Heart left ventricle (tissue), 16 donors: Measurements from ENCODE around the gene CER1. TPM values are rescaled to one million over a fixed set of nuclear protein-coding genes. Genes with fewer than 3 reads are reported as not detected.

Source experiments
- ATAC-seq, 4 donors: fragments of 200-7000 bp; cut with Tn5 transposase; one replicate each; pipeline ENCODE4 v1.9.1; 2020 to 2022; ENCODE audit warnings: moderate library complexity in 4 of 4, mild to moderate bottlenecking in 3 of 4, moderate number of reproducible peaks in 1 of 4
- DNase-seq, 5 donors: peaks; one replicate each; pipeline ENCODE4 v3.0.0-alpha.2; 2020
- H3K27ac ChIP-seq, 12 donors: fragments of 200-600 bp; sonication (generic) in 4 of 12; one replicate each; pipeline versions ENCODE4 v1.5.0 to v1.8.0; 2016 to 2022; ENCODE audit warnings: mild to moderate bottlenecking in 2 of 12
- H3K27me3 ChIP-seq, 9 donors: fragments of 200-600 bp; sonication (generic) in 2 of 9; one replicate each; pipeline versions ENCODE4 v1.5.1 to v1.8.0; 2016 to 2022; ENCODE audit warnings: mild to moderate bottlenecking in 3 of 9
- H3K36me3 ChIP-seq, 9 donors: fragments of 200-600 bp; sonication (generic) in 2 of 9; one replicate each; pipeline versions ENCODE4 v1.5.0 to v1.8.0; 2018 to 2022; ENCODE audit warnings: mild to moderate bottlenecking in 2 of 9
- H3K4me1 ChIP-seq, 12 donors: fragments of 200-600 bp; sonication (generic) in 4 of 12; one replicate each; pipeline versions ENCODE4 v1.5.0 to v1.8.0; 2016 to 2022; ENCODE audit warnings: mild to moderate bottlenecking in 3 of 12
- H3K4me3 ChIP-seq, 12 donors: fragments of 200-600 bp; sonication (generic) in 4 of 12; one replicate each; pipeline versions ENCODE4 v1.5.0 to v1.8.0; 2017 to 2022; ENCODE audit warnings: mild to moderate bottlenecking in 9 of 12, moderate library complexity in 4 of 12
- H3K9me3 ChIP-seq, 12 donors: fragments of 200-600 bp; sonication (generic) in 4 of 12; one replicate each; pipeline versions ENCODE4 v1.5.0 to v1.8.0; 2016 to 2022; ENCODE audit warnings: mild to moderate bottlenecking in 1 of 12
- POLR2A ChIP-seq, 2 donors: fragments of 450-650 bp; IDR thresholded peaks; one replicate each; pipeline ENCODE4 v1.6.1; 2017; ENCODE audit warnings: antibody characterized with exemption in 2 of 2, mild to moderate bottlenecking in 2 of 2, moderate library complexity in 2 of 2
- WGBS, 4 donors: extraction: QIAGEN DNeasy Blood & Tissue Kit in 2 of 4; methylation state at CpG; one replicate each; pipeline versions ENCODE4 v1.1.5 to v1.1.7; 2013 to 2018; 5-methylcytosine and 5-hydroxymethylcytosine counted together
- intact Hi-C, 10 donors: fragments of 100-400 bp; cut with DNase I; formaldehyde crosslinking; loops; one replicate each; pipeline versions ENCODE4 v1.11.1 to v1.14.2; 2022
- polyA plus RNA-seq, 2 donors: library from polyadenylated mRNA; stranded (reverse); fragments of 200-250 nt; gene quantifications; one replicate each; pipeline ENCODE4 v1.2.3, GENCODE V29; 2013
- total RNA-seq, 9 donors: library from RNA; depleted of rRNA in 2 of 9; stranded (reverse); fragments of >200 nt in 2 of 9; fragmentation: NEBNext Ultra II Directional in 3 of 9; extraction: Animal tissue kit (Norgen Biotek cat#: 25700) in 3 of 9; gene quantifications; one replicate each; pipeline versions ENCODE4 v1.1.0 to v1.2.4, GENCODE V29; 2016 to 2023
- TF ChIP-seq, protein P1 (sequence below), 12 donors: fragments of 200-600 bp; sonication (generic) in 4 of 12; IDR thresholded peaks; one replicate each; pipeline versions ENCODE4 v1.5.0 to v1.8.0; 2018 to 2022; ENCODE audit warnings: antibody characterized with exemption in 12 of 12, mild to moderate bottlenecking in 5 of 12
- donor health status: ischemic (EF 13 %, LVEDD 7.1; RV severe dilation, severe dysfunction).
- donor health status: healthy with polysubstance abuse.
- donor health status: DM: no; HTN: yes; CAD: no.
- donor health status: DM: no; HTN: no; CAD: no.
- donor health status: ischemic (EF 25% LVEDD 6.9; RV normal size, moderate dysfunction).
- donor health status: ischemic (EF 25% LVEDD 5.7; RV mildly dilated, moderate dysfunction).
- donor health status: healthy.
- donor health status: DM: yes; HTN: yes; CAD: no.
- donor health status: ischemic (EF 35%, LVEDD 5.7; RV mildly dilated, moderate dysfunction).
- donor health status: nonischemic (EF 11% LVEDD 7.7; RV severe dilation, severe dysfunction).
- donor health status: DM: yes; HTN: yes; CAD: no.
- donor health status: PGD.
- donor health status: ischemic (EF 29% LVEDD 5.4; RV normal size, mild dysfunction).
- donor health status: nonischemic (EF 23%, LVEDD 6.1; RV moderate dilation, normal function).

Gene CER1
- total and polyA plus RNA-seq, 11 donors: not detected

DNA sequence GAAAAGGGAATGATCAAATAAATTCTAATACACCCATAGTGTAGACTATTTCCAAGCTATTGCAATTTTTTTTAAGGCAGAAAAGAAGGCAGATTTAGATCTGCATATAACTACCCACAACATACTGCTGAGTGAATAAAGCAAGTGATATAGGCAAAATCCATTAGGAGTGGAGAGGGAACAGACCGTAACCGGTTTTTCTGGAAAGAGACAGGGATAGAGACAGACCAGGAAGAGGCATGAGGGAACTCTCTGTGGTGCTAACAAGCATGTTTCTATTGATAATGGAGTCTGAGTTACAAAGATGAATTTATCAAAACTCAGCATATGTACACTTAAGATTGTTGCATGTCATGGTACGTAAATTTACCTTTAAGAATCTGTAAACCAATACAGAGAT lies 43.8 kb downstream of the CER1 start:
- no peak for ATAC-seq
- H3K27me3 ChIP-seq: no peaks in the 10 kb centered on the region
- TF ChIP-seq, protein P1, sequence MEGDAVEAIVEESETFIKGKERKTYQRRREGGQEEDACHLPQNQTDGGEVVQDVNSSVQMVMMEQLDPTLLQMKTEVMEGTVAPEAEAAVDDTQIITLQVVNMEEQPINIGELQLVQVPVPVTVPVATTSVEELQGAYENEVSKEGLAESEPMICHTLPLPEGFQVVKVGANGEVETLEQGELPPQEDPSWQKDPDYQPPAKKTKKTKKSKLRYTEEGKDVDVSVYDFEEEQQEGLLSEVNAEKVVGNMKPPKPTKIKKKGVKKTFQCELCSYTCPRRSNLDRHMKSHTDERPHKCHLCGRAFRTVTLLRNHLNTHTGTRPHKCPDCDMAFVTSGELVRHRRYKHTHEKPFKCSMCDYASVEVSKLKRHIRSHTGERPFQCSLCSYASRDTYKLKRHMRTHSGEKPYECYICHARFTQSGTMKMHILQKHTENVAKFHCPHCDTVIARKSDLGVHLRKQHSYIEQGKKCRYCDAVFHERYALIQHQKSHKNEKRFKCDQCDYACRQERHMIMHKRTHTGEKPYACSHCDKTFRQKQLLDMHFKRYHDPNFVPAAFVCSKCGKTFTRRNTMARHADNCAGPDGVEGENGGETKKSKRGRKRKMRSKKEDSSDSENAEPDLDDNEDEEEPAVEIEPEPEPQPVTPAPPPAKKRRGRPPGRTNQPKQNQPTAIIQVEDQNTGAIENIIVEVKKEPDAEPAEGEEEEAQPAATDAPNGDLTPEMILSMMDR (IDR thresholded peaks at IDR 0.05): no peak
- no peak for TF ChIP-seq POLR2A (IDR thresholded peaks at IDR 0.05)
- H3K4me1 ChIP-seq: peaks cover 0 to 3% (median 0%) of the 10 kb centered on the region in 12 donors
- WGBS, 4 donors: 94 to 97% (median 95%) methylated on average over 3 of the region's 3 CpGs
- H3K4me3 ChIP-seq: no peak overlapping the region
- intact Hi-C loops: no loop called here
- DNase-seq: no peak
- peaks cover 0 to 39% (median 0%) of the 10 kb centered on the region in 9 donors for H3K36me3 ChIP-seq
- H3K9me3 ChIP-seq: no peaks in the 10 kb centered on the region
- H3K27ac ChIP-seq: no peak overlapping the region

DNA sequence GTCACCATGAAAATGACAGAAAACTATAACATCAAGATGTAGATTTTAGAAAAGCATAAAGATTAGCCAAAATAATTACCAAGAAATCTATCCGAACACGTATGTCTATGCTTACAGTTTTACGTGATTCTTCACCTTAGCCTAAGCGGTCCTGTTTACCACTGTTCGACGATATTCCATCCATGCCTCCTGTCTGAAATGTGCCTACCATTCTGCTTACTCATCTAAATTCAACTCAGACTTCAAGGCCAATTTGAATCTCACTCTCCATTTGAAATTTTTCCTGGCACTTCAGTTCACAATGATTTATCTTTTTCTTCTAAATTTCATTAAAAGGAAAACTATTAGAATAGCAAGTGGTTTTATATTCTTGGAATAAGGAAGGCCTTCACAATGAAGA lies 44.7 kb downstream of the CER1 start:
- peaks cover 0 to 47% (median 0%) of the 10 kb centered on the region in 9 donors for H3K36me3 ChIP-seq
- H3K9me3 ChIP-seq: no peaks in the 10 kb centered on the region
- no peak overlapping the region for H3K4me3 ChIP-seq
- H3K4me1 ChIP-seq: peaks cover 0 to 3% (median 0%) of the 10 kb centered on the region in 12 donors
- TF ChIP-seq POLR2A (IDR thresholded peaks at IDR 0.05): no peak
- TF ChIP-seq, protein P1 (IDR thresholded peaks at IDR 0.05): no peak
- H3K27ac ChIP-seq: no peak overlapping the region
- ATAC-seq: no peak
- WGBS, 4 donors: 95 to 98% (median 97%) methylated on average over 6 of the region's 6 CpGs
- intact Hi-C loops: no loop called here
- no peaks in the 10 kb centered on the region for H3K27me3 ChIP-seq
- no peak for DNase-seq

DNA sequence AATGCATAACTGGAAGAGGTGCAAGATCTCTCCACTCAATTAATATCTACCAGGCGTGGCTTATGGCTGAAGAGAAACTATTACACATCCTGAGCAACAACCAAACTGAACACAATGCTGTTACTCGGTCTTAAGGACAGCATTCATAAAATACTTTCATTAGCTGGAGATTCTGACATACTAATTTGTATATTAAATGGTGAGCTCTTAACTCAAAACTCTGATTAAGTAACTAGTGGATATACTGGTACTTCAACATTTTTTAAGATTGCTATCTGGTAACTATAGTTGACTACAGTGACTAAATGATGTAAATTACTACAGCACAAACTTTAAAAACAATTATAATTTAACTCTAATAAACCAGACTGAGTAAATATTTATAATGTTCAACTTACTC lies 45.1 kb downstream of the CER1 start:
- peaks cover 0 to 3% (median 0%) of the 10 kb centered on the region in 12 donors for H3K4me1 ChIP-seq

DNA sequence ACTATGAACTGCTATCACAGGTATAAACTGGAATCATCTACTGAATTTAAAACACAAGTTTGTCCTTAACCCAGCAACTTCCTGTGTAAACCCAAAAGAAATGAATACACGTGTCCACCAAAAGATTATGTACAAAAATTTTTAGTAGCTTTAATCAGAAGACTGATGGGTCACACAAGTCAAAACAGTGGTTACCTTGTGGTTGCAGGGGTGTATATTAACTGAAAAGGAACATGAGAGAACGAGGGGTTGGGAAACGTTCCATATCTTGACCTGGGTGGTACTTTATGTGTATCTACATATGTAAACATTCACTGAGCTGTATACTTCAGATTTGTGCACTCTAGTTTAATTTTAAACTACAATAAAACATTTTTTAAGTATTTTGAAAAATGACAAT lies 47.9 kb downstream of the CER1 start:
- Histone ChIP-seq H3K4me3 (no peak overlapping the region), H3K9me3 (no peaks in the 10 kb centered on the region), H3K27ac (no peak overlapping the region), H3K27me3 (no peaks in the 10 kb centered on the region), H3K36me3 (peaks cover 0 to 49% (median 9%) of the 10 kb centered on the region in 9 donors), H3K4me1 (no peaks in the 10 kb centered on the region)
- no peak for TF ChIP-seq POLR2A (IDR thresholded peaks at IDR 0.05)
- TF ChIP-seq, protein P1 (IDR thresholded peaks at IDR 0.05): no peak
- 56 to 76% (median 65%) methylated on average over 3 of the region's 3 CpGs for WGBS, 4 donors
- no peak for ATAC-seq
- DNase-seq: no peak
- intact Hi-C loops: no loop called here

More for the DNA sequence above, 45.1 kb downstream of the CER1 start:
- Histone ChIP-seq H3K4me3 (no peak overlapping the region), H3K27ac (no peak overlapping the region), H3K9me3 (no peaks in the 10 kb centered on the region), H3K27me3 (no peaks in the 10 kb centered on the region), H3K36me3 (peaks cover 0 to 47% (median 1%) of the 10 kb centered on the region in 9 donors)
- TF ChIP-seq, protein P1 (IDR thresholded peaks at IDR 0.05): no peak
- no peak for TF ChIP-seq POLR2A (IDR thresholded peaks at IDR 0.05)
- intact Hi-C loops: no loop called here
- no peak for ATAC-seq
- no peak for DNase-seq
- 86 to 91% (median 90%) methylated on average over 2 of the region's 2 CpGs for WGBS, 4 donors
